ENCODE measurements around the gene MOGAT3.

MOGAT3 gene

GRCh38 chr7:101218236-101219125 lies 17.6 kb upstream of the MOGAT3 start:
- peaks cover 10% of the 10 kb centered on the region; the same call in 1 of the 2 replicates for H3K36me3 ChIP-seq (ENCODE audit: insufficient read depth, low read length)
- peak overlapping the region; percentile 85 for H3K4me3 ChIP-seq (ENCODE audit: low read depth, low read length, poor library complexity, severe bottlenecking)
- H2AFZ ChIP-seq (ENCODE audit: low read length), result no peak overlapping the region
- H3K27me3 ChIP-seq (ENCODE audit: insufficient read depth, low read length), result no peaks in the 10 kb centered on the region
- peaks cover 31% of the 10 kb centered on the region for H3K4me1 ChIP-seq (ENCODE audit: insufficient read depth, low read length, severe bottlenecking)
- no peaks in the 10 kb centered on the region for H3K9me3 ChIP-seq (ENCODE audit: low read length)
- H3K4me2 ChIP-seq (ENCODE audit: low read length), result peak overlapping the region; percentile 97
- H3K27ac ChIP-seq (ENCODE audit: low read depth, low read length, poor library complexity, severe bottlenecking), result no peak overlapping the region
- TF ChIP-seq CTCF (IDR thresholded peaks at IDR 0.05; ENCODE audit: low read length) (no peak), EZH2 (IDR thresholded peaks at IDR 0.05; ENCODE audit: borderline replicate concordance, low read length) (no peak)
- H3K79me2 ChIP-seq (ENCODE audit: insufficient read depth, low read length), result no peaks in the 10 kb centered on the region; the same call in 1 of the 2 replicates
- no peaks in the 10 kb centered on the region for H3F3A ChIP-seq (ENCODE audit: insufficient read depth, low read length)
- H3K9me2 ChIP-seq (ENCODE audit: low read depth, low read length), result no peaks in the 10 kb centered on the region
- H4K20me1 ChIP-seq (ENCODE audit: insufficient read depth, low read length), result no peaks in the 10 kb centered on the region
- peak overlapping the region; percentile 77 for H3K9ac ChIP-seq (ENCODE audit: low read length)

GRCh38 chr7:101217388-101218235 lies 16.8 kb upstream of the MOGAT3 start, which contains the start of the genes PLOD3 and ZNHIT1:
Gene PLOD3, minus strand, starts transcription at chr7:101217581. Its CDS starts 307 bp downstream, at chr7:101217274.
Gene ZNHIT1, plus strand, starts transcription at chr7:101218165. Its CDS starts 31 bp downstream, at chr7:101218196.
- no peaks in the 10 kb centered on the region for H4K20me1 ChIP-seq (ENCODE audit: insufficient read depth, low read length)
- H3K27ac ChIP-seq (ENCODE audit: low read depth, low read length, poor library complexity, severe bottlenecking), result peak within 1 kb of the TSS; percentile 40
- peak within 1 kb of the TSS; percentile 82 for H3K9ac ChIP-seq (ENCODE audit: low read length)
- H3K4me3 ChIP-seq (ENCODE audit: low read depth, low read length, poor library complexity, severe bottlenecking), result peak within 1 kb of the TSS; percentile 85
- H3K9me3 ChIP-seq (ENCODE audit: low read length), result no peaks in the 10 kb centered on the region
- H3K27me3 ChIP-seq (ENCODE audit: insufficient read depth, low read length), result no peaks in the 10 kb centered on the region
- H3K4me1 ChIP-seq (ENCODE audit: insufficient read depth, low read length, severe bottlenecking), result peaks cover 31% of the 10 kb centered on the region
- H3K4me2 ChIP-seq (ENCODE audit: low read length), result peak within 1 kb of the TSS; percentile 97
- peaks cover 2% of the 10 kb centered on the region; the same call in 1 of the 2 replicates for H3K36me3 ChIP-seq (ENCODE audit: insufficient read depth, low read length)
- no peaks in the 10 kb centered on the region for H3F3A ChIP-seq (ENCODE audit: insufficient read depth, low read length)
- H3K9me2 ChIP-seq (ENCODE audit: low read depth, low read length), result no peaks in the 10 kb centered on the region
- no peaks in the 10 kb centered on the region; the same call in 1 of the 2 replicates for H3K79me2 ChIP-seq (ENCODE audit: insufficient read depth, low read length)
- TF ChIP-seq EZH2 (IDR thresholded peaks at IDR 0.05; ENCODE audit: borderline replicate concordance, low read length), result no peak
- no peak for TF ChIP-seq CTCF (IDR thresholded peaks at IDR 0.05; ENCODE audit: low read length)
- 0 out of 2 replicates have a peak within 1 kb of the TSS, but pooled peaks have one; percentile 18 for H2AFZ ChIP-seq (ENCODE audit: low read length)

GRCh38 chr7:101216860-101217387 lies 16.1 kb upstream of the MOGAT3 start:
- Histone ChIP-seq H3K36me3 (ENCODE audit: insufficient read depth, low read length) (no peaks in the 10 kb centered on the region), H3K79me2 (ENCODE audit: insufficient read depth, low read length) (no peaks in the 10 kb centered on the region; the same call in 1 of the 2 replicates), H4K20me1 (ENCODE audit: insufficient read depth, low read length) (no peaks in the 10 kb centered on the region), H3K4me1 (ENCODE audit: insufficient read depth, low read length, severe bottlenecking) (peaks cover 31% of the 10 kb centered on the region), H3K27me3 (ENCODE audit: insufficient read depth, low read length) (no peaks in the 10 kb centered on the region), H2AFZ (ENCODE audit: low read length) (no peak overlapping the region), H3K9me2 (ENCODE audit: low read depth, low read length) (no peaks in the 10 kb centered on the region), H3K9ac (ENCODE audit: low read length) (peak overlapping the region; percentile 82), H3K9me3 (ENCODE audit: low read length) (no peaks in the 10 kb centered on the region), H3F3A (ENCODE audit: insufficient read depth, low read length) (no peaks in the 10 kb centered on the region), H3K4me3 (ENCODE audit: low read depth, low read length, poor library complexity, severe bottlenecking) (peak overlapping the region; percentile 85), H3K27ac (ENCODE audit: low read depth, low read length, poor library complexity, severe bottlenecking) (no peak overlapping the region), H3K4me2 (ENCODE audit: low read length) (peak overlapping the region; percentile 97)
- TF ChIP-seq CTCF (IDR thresholded peaks at IDR 0.05; ENCODE audit: low read length), result peak; percentile 24; the same call in 1 of the 2 replicates
- TF ChIP-seq EZH2 (IDR thresholded peaks at IDR 0.05; ENCODE audit: borderline replicate concordance, low read length), result no peak

Measured in OCI-LY1 (cell line).